Smooth muscle cell of the brain vasculature (primary cell): ENCODE data around the gene FBRS.
A peak's percentile ranks its signal among the peaks of the same experiment; 100 is the strongest.
"Not testable (repeated sequence)": the region's sequence is repeated elsewhere in the genome, so short reads cannot be mapped to it uniquely, and the experiment has no call there.

Source experiments
- DNase-seq: peaks from one replicate; pipeline ENCODE4 v3.0.0-alpha.2; 2012; ENCODE audit warnings: low read depth, low spot score

FBRS gene

GRCh38 chr16:30657866-30658730 is at the start of gene FBRS:
TSS of gene FBRS (plus strand) at chr16:30658431. CDS start at chr16:30659519, 1,088 bp downstream.
- DNase-seq, result peak; percentile 99

- no peak for DNase-seq
Measured at GRCh38 chr16:30609002-30609925, 49.0 kb upstream of the FBRS start.

- DNase-seq, result peak; percentile 97
Measured at GRCh38 chr16:30609926-30610839, 48.0 kb upstream of the FBRS start, which contains the start of gene ZNF689. TSS of gene ZNF689 (minus strand) at chr16:30610389. CDS start at chr16:30610041, 348 bp downstream.

GRCh38 chr16:30615358-30616091 is 42.7 kb upstream of the FBRS start:
- DNase-seq, result no peak

GRCh38 chr16:30619202-30619601 is 39.0 kb upstream of the FBRS start:
- DNase-seq, result no peak

- DNase-seq, result no peak
Measured at GRCh38 chr16:30619638-30620037, 38.6 kb upstream of the FBRS start.

GRCh38 chr16:30620169-30620568 is 38.1 kb upstream of the FBRS start:
- DNase-seq, result no peak

- no peak for DNase-seq
Measured at GRCh38 chr16:30621765-30622164, 36.5 kb upstream of the FBRS start.

- DNase-seq, result no peak
Measured at GRCh38 chr16:30622455-30623032, 35.7 kb upstream of the FBRS start.

GRCh38 chr16:30623536-30624283 is 34.5 kb upstream of the FBRS start:
- no peak for DNase-seq

GRCh38 chr16:30626236-30626635 is 32.0 kb upstream of the FBRS start:
- DNase-seq, result no peak

GRCh38 chr16:30628628-30629540 is 29.3 kb upstream of the FBRS start:
- DNase-seq, result peak; percentile 57

GRCh38 chr16:30632454-30632853 is 25.8 kb upstream of the FBRS start:
- DNase-seq, result not testable (repeated sequence)

- no peak for DNase-seq
Measured at GRCh38 chr16:30633526-30633925, 24.7 kb upstream of the FBRS start.

GRCh38 chr16:30636599-30636998 is 21.6 kb upstream of the FBRS start:
- DNase-seq, result no peak

- not testable (repeated sequence) for DNase-seq
Measured at GRCh38 chr16:30637139-30637538, 21.1 kb upstream of the FBRS start.

GRCh38 chr16:30637944-30638343 is 20.3 kb upstream of the FBRS start:
- no peak for DNase-seq

- DNase-seq, result no peak
Measured at GRCh38 chr16:30641378-30641982, 16.8 kb upstream of the FBRS start.
